ENCODE measurements around the gene MRPL52.

Gene MRPL52

DNA sequence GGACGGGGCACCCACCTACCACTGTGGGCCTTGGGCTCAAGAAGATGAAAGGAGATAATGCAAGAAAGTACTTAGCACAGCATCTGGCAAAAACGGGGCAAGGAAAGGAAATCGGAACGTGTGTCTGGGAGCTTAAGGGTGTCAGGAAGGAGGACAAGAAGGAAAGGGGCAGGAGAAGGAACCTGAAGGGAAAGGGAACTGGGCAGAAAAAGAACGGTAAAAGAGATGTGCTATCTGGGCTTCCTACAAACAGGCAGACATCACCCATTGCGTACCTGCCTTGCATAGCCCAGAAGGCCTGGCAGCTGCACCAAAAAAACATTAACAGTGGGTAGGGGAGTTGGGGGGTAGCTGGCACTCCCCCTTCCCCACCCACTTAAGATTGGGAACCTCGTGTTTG is 52.4 kb downstream of the MRPL52 start:
- H3K27ac ChIP-seq (ENCODE audit: low read depth in 2 of 2, low read length in 2 of 2) = no peak overlapping the region
- H3K27me3 ChIP-seq (ENCODE audit: control insufficient read depth in 2 of 2, insufficient read depth in 2 of 2, low read length in 2 of 2) = peaks cover 2 to 3% of the 10 kb centered on the region in 2 donors
- no peaks in the 10 kb centered on the region for H3K9me3 ChIP-seq (ENCODE audit: control insufficient read depth in 2 of 2, low read length in 2 of 2)
- no peak overlapping the region for H3K9ac ChIP-seq (ENCODE audit: low read depth in 1 of 2, low read length in 2 of 2)
- peaks cover 17 to 26% of the 10 kb centered on the region in 2 donors for H3K36me3 ChIP-seq (ENCODE audit: control insufficient read depth in 2 of 2, insufficient read depth in 2 of 2, low read length in 2 of 2)
- peaks cover 12 to 14% of the 10 kb centered on the region in 2 donors for H3K4me1 ChIP-seq (ENCODE audit: control insufficient read depth in 2 of 2, insufficient read depth in 2 of 2, low read length in 2 of 2)
- no peak overlapping the region for H3K4me3 ChIP-seq (ENCODE audit: low read length in 2 of 2)

DNA sequence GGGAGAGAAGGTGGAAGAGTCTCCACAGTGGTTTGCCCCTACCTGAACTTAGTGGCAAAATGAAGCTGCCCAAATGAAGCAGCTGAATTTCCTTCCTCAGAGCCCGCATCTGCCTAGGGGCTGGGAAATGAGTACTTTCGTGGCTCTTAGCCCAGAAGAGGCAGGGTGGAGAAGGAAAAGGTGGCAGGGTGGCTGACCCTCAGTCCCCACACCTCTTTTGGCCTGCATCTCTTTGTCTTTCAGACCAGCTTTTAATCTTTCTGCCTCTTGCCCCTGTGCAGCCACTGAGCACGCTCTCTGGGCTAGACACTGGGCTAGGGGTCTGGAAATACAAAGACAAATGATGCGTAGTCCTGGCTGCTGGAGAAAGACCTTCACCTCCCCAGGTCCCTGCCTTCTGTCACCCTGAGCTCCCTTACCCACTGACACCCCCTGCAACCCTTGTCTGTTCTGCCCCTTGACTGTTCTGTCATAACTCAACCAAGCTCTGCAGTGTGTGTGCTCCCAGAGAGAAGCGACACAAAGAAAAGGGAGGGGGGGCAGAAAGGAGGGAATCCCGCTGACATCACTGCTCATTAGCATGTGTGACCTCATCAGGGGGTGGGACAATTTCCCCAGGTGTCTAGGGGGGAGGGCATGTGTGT is 53.0 kb downstream of the MRPL52 start:
- Histone ChIP-seq H3K9ac (ENCODE audit: low read depth in 1 of 2, low read length in 2 of 2) (peak overlapping the region in 1 of 2 donors; percentile 10), H3K27me3 (ENCODE audit: control insufficient read depth in 2 of 2, insufficient read depth in 2 of 2, low read length in 2 of 2) (peaks cover 2 to 3% of the 10 kb centered on the region in 2 donors), H3K36me3 (ENCODE audit: control insufficient read depth in 2 of 2, insufficient read depth in 2 of 2, low read length in 2 of 2) (peaks cover 11 to 21% of the 10 kb centered on the region in 2 donors), H3K9me3 (ENCODE audit: control insufficient read depth in 2 of 2, low read length in 2 of 2) (no peaks in the 10 kb centered on the region), H3K4me3 (ENCODE audit: low read length in 2 of 2) (peak overlapping the region in 1 of 2 donors; percentile 13), H3K27ac (ENCODE audit: low read depth in 2 of 2, low read length in 2 of 2) (no peak overlapping the region), H3K4me1 (ENCODE audit: control insufficient read depth in 2 of 2, insufficient read depth in 2 of 2, low read length in 2 of 2) (peaks cover 12 to 18% of the 10 kb centered on the region in 2 donors)

DNA sequence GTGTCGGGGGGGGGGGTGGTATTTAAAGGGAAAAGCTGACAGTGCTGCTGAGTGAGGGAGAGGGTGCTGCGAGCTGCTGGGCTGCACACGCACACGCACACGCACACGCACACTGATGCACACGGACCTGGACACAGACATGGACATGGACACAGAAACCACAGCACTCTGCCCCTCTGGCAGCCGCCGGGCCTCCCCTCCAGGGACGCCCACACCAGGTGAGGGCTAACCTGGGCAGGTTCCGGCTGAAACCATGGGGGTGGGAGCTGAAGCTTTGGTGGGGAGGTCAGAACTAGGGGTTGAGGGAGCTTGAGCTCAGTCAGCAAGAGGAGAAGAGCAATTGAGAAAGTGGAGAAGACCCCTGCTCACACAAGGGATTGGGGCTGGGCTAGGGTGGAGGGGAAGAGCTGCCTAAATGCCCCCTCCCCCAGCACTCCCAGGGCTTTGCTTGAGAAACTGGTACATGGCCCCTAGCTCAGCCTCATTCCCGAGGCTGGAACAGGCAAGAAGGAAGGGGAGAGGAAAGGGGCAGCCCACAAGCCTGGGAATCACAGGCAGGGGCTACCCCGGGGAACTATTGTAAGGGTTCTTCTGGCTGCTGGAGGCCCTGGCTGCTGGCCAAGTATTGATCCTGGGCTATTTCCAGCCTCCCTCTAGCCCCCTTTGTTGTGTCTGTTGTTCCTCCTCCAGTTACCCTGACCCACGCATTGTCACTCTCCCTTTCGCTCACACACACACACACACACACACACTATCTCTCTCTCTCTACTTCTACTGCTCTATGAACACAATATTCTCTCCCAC is 53.7 kb downstream of the MRPL52 start, which contains the start of gene REM2:
Gene REM2 (plus strand): TSS at position 50 of the 804 bp plus-strand sequence. CDS start 66 bp downstream, at position 116.
- Histone ChIP-seq H3K4me1 (ENCODE audit: control insufficient read depth in 2 of 2, insufficient read depth in 2 of 2, low read length in 2 of 2) (peaks cover 12 to 18% of the 10 kb centered on the region in 2 donors), H3K27me3 (ENCODE audit: control insufficient read depth in 2 of 2, insufficient read depth in 2 of 2, low read length in 2 of 2) (peaks cover 2 to 3% of the 10 kb centered on the region in 2 donors), H3K9ac (ENCODE audit: low read depth in 1 of 2, low read length in 2 of 2) (peak within 1 kb of the TSS in 1 of 2 donors; percentile 24), H3K27ac (ENCODE audit: low read depth in 2 of 2, low read length in 2 of 2) (no peak within 1 kb of the TSS), H3K9me3 (ENCODE audit: control insufficient read depth in 2 of 2, low read length in 2 of 2) (no peaks in the 10 kb centered on the region), H3K36me3 (ENCODE audit: control insufficient read depth in 2 of 2, insufficient read depth in 2 of 2, low read length in 2 of 2) (peaks cover 4 to 14% of the 10 kb centered on the region in 2 donors), H3K4me3 (ENCODE audit: low read length in 2 of 2) (peak within 1 kb of the TSS in 1 of 2 donors; percentile 13)

DNA sequence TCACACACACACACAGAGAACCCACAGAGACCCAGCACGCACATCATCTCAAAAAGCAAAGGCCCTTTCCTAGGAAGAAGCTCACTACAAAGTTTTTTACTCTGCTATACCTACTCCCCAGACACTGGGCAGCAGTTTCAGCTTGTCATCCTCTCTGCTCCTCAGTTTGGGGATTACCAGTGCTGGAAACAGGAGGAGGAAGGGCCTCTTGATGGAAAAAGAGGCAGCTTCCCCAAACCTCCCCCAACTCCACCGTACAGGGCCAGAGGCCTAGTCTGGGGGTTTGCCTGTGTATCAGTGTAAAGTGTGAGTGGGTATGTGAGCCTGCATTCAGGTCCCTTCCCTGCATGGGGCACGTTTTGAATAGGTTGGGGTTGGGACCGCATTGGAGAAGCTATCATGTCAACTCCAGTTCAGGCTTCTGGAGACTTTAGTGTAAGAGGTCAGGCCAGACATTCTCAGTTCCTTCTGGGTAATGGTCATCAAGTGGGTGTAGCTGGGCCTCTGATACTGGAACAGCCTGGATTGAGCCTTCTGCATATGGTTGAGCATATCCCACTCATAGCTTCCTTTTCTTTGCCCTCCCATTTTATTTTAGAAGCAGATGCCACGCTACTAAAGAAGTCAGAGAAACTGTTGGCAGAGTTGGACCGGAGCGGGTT is 54.5 kb downstream of the MRPL52 start:
- H3K27me3 ChIP-seq (ENCODE audit: control insufficient read depth in 2 of 2, insufficient read depth in 2 of 2, low read length in 2 of 2) = peaks cover 2 to 3% of the 10 kb centered on the region in 2 donors
- H3K4me3 ChIP-seq (ENCODE audit: low read length in 2 of 2) = no peak overlapping the region
- no peaks in the 10 kb centered on the region for H3K9me3 ChIP-seq (ENCODE audit: control insufficient read depth in 2 of 2, low read length in 2 of 2)
- peaks cover 0 to 5% of the 10 kb centered on the region in 2 donors for H3K36me3 ChIP-seq (ENCODE audit: control insufficient read depth in 2 of 2, insufficient read depth in 2 of 2, low read length in 2 of 2)
- H3K27ac ChIP-seq (ENCODE audit: low read depth in 2 of 2, low read length in 2 of 2) = no peak overlapping the region
- peaks cover 12 to 18% of the 10 kb centered on the region in 2 donors for H3K4me1 ChIP-seq (ENCODE audit: control insufficient read depth in 2 of 2, insufficient read depth in 2 of 2, low read length in 2 of 2)
- no peak overlapping the region for H3K9ac ChIP-seq (ENCODE audit: low read depth in 1 of 2, low read length in 2 of 2)
